ENCODE results near the gene HUNK. TPM values are rescaled to one million over a fixed set of nuclear protein-coding genes. Genes with fewer than 3 reads are reported as not detected.

Gene HUNK
- total RNA-seq, 1 experiment from 2014 or later: 4.8 TPM

- POLR2A ChIA-PET: no interaction called here
- intact Hi-C loops (cut with micrococcal nuclease; ENCODE audit: unreplicated experiment): no loop called here
- no peak for TF ChIP-seq CTCF (IDR thresholded peaks at IDR 0.05; ENCODE audit: insufficient read depth in 1 of 2, low read depth in 1 of 2, low read length in 1 of 2, severe bottlenecking in 1 of 2, unreplicated experiment in 1 of 2)
- Mint-ChIP-seq H3K27ac (ENCODE audit: unreplicated experiment) (no peak overlapping the region), H3K4me1 (ENCODE audit: low read depth, unreplicated experiment) (no peaks in the 10 kb centered on the region), H3K36me3 (ENCODE audit: insufficient read depth, unreplicated experiment) (peaks cover 6% of the 10 kb centered on the region), H3K4me3 (ENCODE audit: unreplicated experiment) (no peak overlapping the region), H3K27me3 (ENCODE audit: insufficient read depth, unreplicated experiment) (no peaks in the 10 kb centered on the region), H3K9me3 (ENCODE audit: unreplicated experiment) (no peaks in the 10 kb centered on the region)
- no peak overlapping the region for H3K4me3 ChIP-seq (ENCODE audit: low read depth, low read length)
- H3K4me1 ChIP-seq: no peaks in the 10 kb centered on the region
- H3K36me3 ChIP-seq (ENCODE audit: control insufficient read depth, insufficient read depth, low read length): no peaks in the 10 kb centered on the region
- no peaks in the 10 kb centered on the region for H3K9me3 ChIP-seq
- BruUV-seq (replicated peaks): no TSS peak
- DNase-seq: no peak
- H3K27me3 ChIP-seq (replicated peaks; ENCODE audit: control insufficient read depth, insufficient read depth, low read length): no peaks in the 10 kb centered on the region
- CTCF ChIA-PET: no interaction called here
Measured at GRCh38 chr21:31967334-31967733, 94.5 kb downstream of the HUNK start.

- no peaks in the 10 kb centered on the region for H3K9me3 ChIP-seq
- no peak for DNase-seq
- CTCF ChIA-PET: no interaction called here
- no peak overlapping the region for H3K4me3 ChIP-seq (ENCODE audit: low read depth, low read length)
- H3K4me3 Mint-ChIP-seq (ENCODE audit: unreplicated experiment): no peak overlapping the region
- H3K4me1 ChIP-seq: no peaks in the 10 kb centered on the region
- intact Hi-C loops (cut with micrococcal nuclease; ENCODE audit: unreplicated experiment): no loop called here
- no peaks in the 10 kb centered on the region for H3K4me1 Mint-ChIP-seq (ENCODE audit: low read depth, unreplicated experiment)
- TF ChIP-seq CTCF (IDR thresholded peaks at IDR 0.05; ENCODE audit: insufficient read depth in 1 of 2, low read depth in 1 of 2, low read length in 1 of 2, severe bottlenecking in 1 of 2, unreplicated experiment in 1 of 2): no peak
- H3K9me3 Mint-ChIP-seq (ENCODE audit: unreplicated experiment): no peaks in the 10 kb centered on the region
- POLR2A ChIA-PET: no interaction called here
- H3K27me3 Mint-ChIP-seq (ENCODE audit: insufficient read depth, unreplicated experiment): no peaks in the 10 kb centered on the region
- peaks cover 11% of the 10 kb centered on the region for H3K36me3 Mint-ChIP-seq (ENCODE audit: insufficient read depth, unreplicated experiment)
- no peaks in the 10 kb centered on the region for H3K36me3 ChIP-seq (ENCODE audit: control insufficient read depth, insufficient read depth, low read length)
- no TSS peak for BruUV-seq (replicated peaks)
- H3K27me3 ChIP-seq (replicated peaks; ENCODE audit: control insufficient read depth, insufficient read depth, low read length): no peaks in the 10 kb centered on the region
- no peak overlapping the region for H3K27ac Mint-ChIP-seq (ENCODE audit: unreplicated experiment)
Measured at GRCh38 chr21:31972622-31973021, 99.8 kb downstream of the HUNK start.

- H3K27me3 ChIP-seq (replicated peaks; ENCODE audit: control insufficient read depth, insufficient read depth, low read length): no peaks in the 10 kb centered on the region
- no peaks in the 10 kb centered on the region for H3K36me3 ChIP-seq (ENCODE audit: control insufficient read depth, insufficient read depth, low read length)
- no peaks in the 10 kb centered on the region for H3K9me3 ChIP-seq
- no TSS peak for BruUV-seq (replicated peaks)
- DNase-seq: no peak
- H3K4me1 ChIP-seq: no peaks in the 10 kb centered on the region
- Mint-ChIP-seq H3K27ac (ENCODE audit: unreplicated experiment) (no peak overlapping the region), H3K4me3 (ENCODE audit: unreplicated experiment) (no peak overlapping the region), H3K27me3 (ENCODE audit: insufficient read depth, unreplicated experiment) (no peaks in the 10 kb centered on the region), H3K4me1 (ENCODE audit: low read depth, unreplicated experiment) (no peaks in the 10 kb centered on the region), H3K9me3 (ENCODE audit: unreplicated experiment) (no peaks in the 10 kb centered on the region), H3K36me3 (ENCODE audit: insufficient read depth, unreplicated experiment) (peaks cover 11% of the 10 kb centered on the region)
- no peak overlapping the region for H3K4me3 ChIP-seq (ENCODE audit: low read depth, low read length)
- POLR2A ChIA-PET: no interaction called here
- intact Hi-C loops (cut with micrococcal nuclease; ENCODE audit: unreplicated experiment): no loop called here
- TF ChIP-seq CTCF (IDR thresholded peaks at IDR 0.05; ENCODE audit: insufficient read depth in 1 of 2, low read depth in 1 of 2, low read length in 1 of 2, severe bottlenecking in 1 of 2, unreplicated experiment in 1 of 2): no peak
- CTCF ChIA-PET: no interaction called here
Measured at GRCh38 chr21:31973402-31973944, 100.7 kb downstream of the HUNK start.
